ENCODE measurements around the gene GLIS1. TPM values are rescaled to one million over a fixed set of nuclear protein-coding genes. Genes with fewer than 3 reads are reported as not detected.
A peak's percentile ranks its signal among the peaks of the same experiment; 100 is the strongest.

The GLIS1 gene
- total RNA-seq, 1 experiment from 2014 or later, result not detected

- Histone ChIP-seq H3K4me3 (no peak overlapping the region), H3F3A (ENCODE audit: insufficient read depth, low read depth) (no peaks in the 10 kb centered on the region), H3K79me2 (ENCODE audit: low read depth) (no peaks in the 10 kb centered on the region), H3K27ac (no peak overlapping the region), H2AFZ (no peak overlapping the region), H3K27me3 (ENCODE audit: insufficient read depth, low read depth) (peaks cover 75% of the 10 kb centered on the region), H4K20me1 (ENCODE audit: insufficient read depth) (no peaks in the 10 kb centered on the region), H3K9me3 (ENCODE audit: insufficient read depth, low read depth) (no peaks in the 10 kb centered on the region), H3K9me2 (ENCODE audit: insufficient read depth) (no peaks in the 10 kb centered on the region), H3K36me3 (ENCODE audit: low read depth) (no peaks in the 10 kb centered on the region), H3K4me1 (replicated peaks; ENCODE audit: insufficient read depth) (no peaks in the 10 kb centered on the region), H3K4me2 (no peak overlapping the region)
- BruUV-seq (replicated peaks), result no TSS peak
- ChIA-PET POLR2A (ENCODE audit: unreplicated experiment) (no interaction called here), CTCF (no interaction called here)
- intact Hi-C loops (cut with micrococcal nuclease; ENCODE audit: unreplicated experiment), result loop anchor here (2.0 kb wide), 1 partner anchor 109 kb away; no protein-coding TSS in a partner anchor
- no peak for TF ChIP-seq EZH2 (IDR thresholded peaks at IDR 0.05; ENCODE audit: low read depth)
- TF ChIP-seq, protein P1, sequence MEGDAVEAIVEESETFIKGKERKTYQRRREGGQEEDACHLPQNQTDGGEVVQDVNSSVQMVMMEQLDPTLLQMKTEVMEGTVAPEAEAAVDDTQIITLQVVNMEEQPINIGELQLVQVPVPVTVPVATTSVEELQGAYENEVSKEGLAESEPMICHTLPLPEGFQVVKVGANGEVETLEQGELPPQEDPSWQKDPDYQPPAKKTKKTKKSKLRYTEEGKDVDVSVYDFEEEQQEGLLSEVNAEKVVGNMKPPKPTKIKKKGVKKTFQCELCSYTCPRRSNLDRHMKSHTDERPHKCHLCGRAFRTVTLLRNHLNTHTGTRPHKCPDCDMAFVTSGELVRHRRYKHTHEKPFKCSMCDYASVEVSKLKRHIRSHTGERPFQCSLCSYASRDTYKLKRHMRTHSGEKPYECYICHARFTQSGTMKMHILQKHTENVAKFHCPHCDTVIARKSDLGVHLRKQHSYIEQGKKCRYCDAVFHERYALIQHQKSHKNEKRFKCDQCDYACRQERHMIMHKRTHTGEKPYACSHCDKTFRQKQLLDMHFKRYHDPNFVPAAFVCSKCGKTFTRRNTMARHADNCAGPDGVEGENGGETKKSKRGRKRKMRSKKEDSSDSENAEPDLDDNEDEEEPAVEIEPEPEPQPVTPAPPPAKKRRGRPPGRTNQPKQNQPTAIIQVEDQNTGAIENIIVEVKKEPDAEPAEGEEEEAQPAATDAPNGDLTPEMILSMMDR (conservative IDR thresholded peaks at IDR 0.05), result no peak
- DNase-seq, result no peak
Measured at GRCh38 chr1:53483656-53484055, 255.3 kb downstream of the GLIS1 start.

DNA sequence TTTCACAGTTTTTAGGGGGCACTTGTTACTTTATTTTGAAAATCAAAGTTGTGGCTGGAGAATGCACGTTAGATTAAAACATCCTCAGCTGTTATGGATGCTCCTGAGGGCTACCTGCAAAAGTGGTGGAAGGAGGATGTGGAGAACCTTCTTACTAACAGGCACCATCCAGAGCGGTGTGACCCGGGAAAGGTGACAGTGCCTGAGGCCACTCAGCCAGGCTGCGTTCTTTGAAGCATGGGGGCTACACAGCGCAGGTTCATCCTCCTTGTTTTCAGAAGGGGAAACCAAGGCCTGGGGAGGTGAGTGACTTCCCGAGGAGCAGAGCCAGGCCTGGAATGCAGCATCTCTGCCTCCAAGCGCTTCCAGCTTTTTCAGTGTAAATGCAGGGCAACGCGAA lies 255.8 kb downstream of the GLIS1 start:
- Histone ChIP-seq H3K4me1 (replicated peaks; ENCODE audit: insufficient read depth) (no peaks in the 10 kb centered on the region), H3K9me2 (ENCODE audit: insufficient read depth) (no peaks in the 10 kb centered on the region), H3K27me3 (ENCODE audit: insufficient read depth, low read depth) (peaks cover 77% of the 10 kb centered on the region), H3K4me2 (no peak overlapping the region), H3K9me3 (ENCODE audit: insufficient read depth, low read depth) (no peaks in the 10 kb centered on the region), H3K36me3 (ENCODE audit: low read depth) (no peaks in the 10 kb centered on the region), H3F3A (ENCODE audit: insufficient read depth, low read depth) (no peaks in the 10 kb centered on the region), H3K4me3 (no peak overlapping the region), H3K79me2 (ENCODE audit: low read depth) (no peaks in the 10 kb centered on the region), H4K20me1 (ENCODE audit: insufficient read depth) (no peaks in the 10 kb centered on the region), H2AFZ (no peak overlapping the region), H3K27ac (no peak overlapping the region)
- CTCF ChIA-PET, result no interaction called here
- TF ChIP-seq, protein P1 (conservative IDR thresholded peaks at IDR 0.05), result no peak
- POLR2A ChIA-PET (ENCODE audit: unreplicated experiment), result no interaction called here
- no TSS peak for BruUV-seq (replicated peaks)
- peak in 1 of 2 experiments; percentile 11 for DNase-seq
- intact Hi-C loops (cut with micrococcal nuclease; ENCODE audit: unreplicated experiment), result no loop called here

GRCh38 chr1:53482441-53483153 lies 256.4 kb downstream of the GLIS1 start:
- TF ChIP-seq, protein P1 (conservative IDR thresholded peaks at IDR 0.05), result no peak
- no peak for TF ChIP-seq EZH2 (IDR thresholded peaks at IDR 0.05; ENCODE audit: low read depth)
- H2AFZ ChIP-seq, result no peak overlapping the region
- no peak overlapping the region for H3K4me3 ChIP-seq
- POLR2A ChIA-PET (ENCODE audit: unreplicated experiment), result no interaction called here
- H3K79me2 ChIP-seq (ENCODE audit: low read depth), result no peaks in the 10 kb centered on the region
- H3K4me1 ChIP-seq (replicated peaks; ENCODE audit: insufficient read depth), result no peaks in the 10 kb centered on the region
- no peak overlapping the region for H3K4me2 ChIP-seq
- no peak overlapping the region for H3K27ac ChIP-seq
- BruUV-seq (replicated peaks), result no TSS peak
- DNase-seq, result no peak
- no peaks in the 10 kb centered on the region for H3F3A ChIP-seq (ENCODE audit: insufficient read depth, low read depth)
- H3K36me3 ChIP-seq (ENCODE audit: low read depth), result no peaks in the 10 kb centered on the region
- no peaks in the 10 kb centered on the region for H3K9me2 ChIP-seq (ENCODE audit: insufficient read depth)
- peaks cover 82% of the 10 kb centered on the region for H3K27me3 ChIP-seq (ENCODE audit: insufficient read depth, low read depth)
- H4K20me1 ChIP-seq (ENCODE audit: insufficient read depth), result no peaks in the 10 kb centered on the region
- no peaks in the 10 kb centered on the region for H3K9me3 ChIP-seq (ENCODE audit: insufficient read depth, low read depth)
- intact Hi-C loops (cut with micrococcal nuclease; ENCODE audit: unreplicated experiment), result no loop called here
- CTCF ChIA-PET, result no interaction called here

Measured in PC-9 (cell line).